Panc1 (cell line): ENCODE results near the gene GALNT9. TPM values are rescaled to one million over a fixed set of nuclear protein-coding genes. Genes with fewer than 3 reads are reported as not detected.

Experiments
- ATAC-seq: fragments of 200-7000 bp; cut with Tn5 transposase; 2 replicates; pipeline ENCODE4 v1.9.1; 2020; ENCODE audit warnings: mild to moderate bottlenecking, moderate library complexity
- BruUV-seq: library from RNA; stranded (reverse); fragments of 400-500 nt; replicated peaks from 2 replicates; lab custom pipeline; 2021; lab: Mats Ljungman, UMichigan
- CTCF ChIA-PET: fragments of 300-600 bp; sonication (Branson Sonifier 250); formaldehyde crosslinking; loops from one replicate; lab custom pipeline; 2022; ENCODE audit warnings: antibody characterized with exemption; lab: Charles Lee
- POLR2A ChIA-PET: fragments of 300-600 bp; sonication (Branson Sonifier 250); formaldehyde crosslinking; loops from one replicate; lab custom pipeline; 2022; ENCODE audit warnings: antibody characterized with exemption; lab: Charles Lee
- DNase-seq: peaks from one replicate; pipeline ENCODE4 v3.0.0-alpha.2; 2010; ENCODE audit warnings: low read depth, low spot score
- H3K27ac ChIP-seq: 2 replicates; pipeline ENCODE4 v1.5.1; 2011; ENCODE audit warnings: mild to moderate bottlenecking, low read length, inconsistent platforms
- H3K27me3 ChIP-seq: fragments of 200-500 bp; sonication (Bioruptor generic); 2 replicates; pipeline ENCODE4 v1.6.0; 2014; ENCODE audit warnings: low read length, inconsistent platforms; ENCODE audit not compliant: control insufficient read depth, insufficient read depth
- H3K36me3 ChIP-seq: fragments of 200-500 bp; sonication (Bioruptor generic); 2 replicates; pipeline ENCODE4 v1.5.1; 2014; ENCODE audit warnings: inconsistent platforms, mild to moderate bottlenecking, low read length, moderate library complexity; ENCODE audit not compliant: control insufficient read depth, insufficient read depth
- H3K4me1 ChIP-seq: 2 replicates; pipeline ENCODE4 v1.5.1; 2011; ENCODE audit warnings: inconsistent platforms, mild to moderate bottlenecking, low read length, moderate library complexity; ENCODE audit not compliant: control insufficient read depth, insufficient read depth
- H3K4me3 ChIP-seq, 2 experiments: 2 replicates each; pipeline ENCODE4 v1.5.1; 2011 to 2012; ENCODE audit warnings: low read depth in 2 of 2, low read length in 2 of 2, mild to moderate bottlenecking in 2 of 2, inconsistent platforms in 1 of 2, moderate library complexity in 1 of 2
- H3K9me3 ChIP-seq: fragments of 200-500 bp; sonication (Bioruptor generic); 2 replicates; pipeline ENCODE4 v1.5.1; 2014; ENCODE audit warnings: low read depth, mild to moderate bottlenecking, inconsistent platforms, low read length, moderate library complexity; ENCODE audit not compliant: control insufficient read depth, insufficient read depth
- POLR2AphosphoS5 ChIP-seq: IDR thresholded peaks from 2 replicates; pipeline ENCODE4 v1.6.1; 2012; ENCODE audit warnings: mild to moderate bottlenecking, low read depth, low read length, moderate library complexity
- REST ChIP-seq, 2 experiments: IDR thresholded peaks; 2 replicates each; pipeline ENCODE4 v1.6.1; 2011 to 2012; ENCODE audit warnings: low read depth in 2 of 2, control low read depth in 1 of 2, low read length in 1 of 2, mild to moderate bottlenecking in 1 of 2, moderate library complexity in 1 of 2; ENCODE audit not compliant: insufficient read depth in 1 of 2
- SIN3A ChIP-seq: IDR thresholded peaks from 2 replicates; pipeline ENCODE4 v1.6.1; 2012; ENCODE audit warnings: low read depth, mild to moderate bottlenecking, low read length, moderate library complexity, borderline replicate concordance; ENCODE audit not compliant: insufficient read depth
- TCF7L2 ChIP-seq: IDR thresholded peaks from 2 replicates; pipeline ENCODE4 v1.6.1; 2011; ENCODE audit warnings: mild to moderate bottlenecking, low read depth, low read length, inconsistent platforms
- in situ Hi-C: cut with HindIII; loops from 2 replicates; pipeline ENCODE4 v1.10.0; 2016; ENCODE audit warnings: low sequenced_read_pairs, low pct_unique_long_range_greater_than_20kb
- intact Hi-C: fragments of 100-400 bp; cut with micrococcal nuclease; formaldehyde crosslinking; loops from one replicate; pipeline ENCODE4 v1.10.0; 2022; ENCODE audit not compliant: unreplicated experiment
- total RNA-seq: library from RNA; stranded (reverse); gene quantifications from one replicate; pipeline ENCODE4 v1.2.1, GENCODE V29; 2021; ENCODE audit not compliant: unreplicated experiment
- TF ChIP-seq, protein P1 (sequence below): fragments of 450-650 bp; IDR thresholded peaks from 2 replicates; pipeline ENCODE4 v1.5.1; 2017; ENCODE audit warnings: mild to moderate bottlenecking

Gene GALNT9
- total RNA-seq, 1 experiment from 2014 or later, result 0.33 TPM

GRCh38 chr12:132314035-132314434, 15.4 kb downstream of the GALNT9 start:
- Histone ChIP-seq H3K4me3 (no peak overlapping the region), H3K9me3 (no peaks in the 10 kb centered on the region), H3K36me3 (no peaks in the 10 kb centered on the region), H3K27me3 (no peaks in the 10 kb centered on the region), H3K4me1 (no peaks in the 10 kb centered on the region), H3K27ac (no peak overlapping the region)
- DNase-seq, result no peak
- ATAC-seq, result no peak
- ChIA-PET POLR2A (no interaction called here), CTCF (no interaction called here)
- intact Hi-C loops, result no loop called here
- no TSS peak for BruUV-seq
- TF ChIP-seq TCF7L2, result no peak
- TF ChIP-seq REST (IDR thresholded peaks at IDR 0.05; ENCODE audit: insufficient read depth in 1 of 2, low read depth in 2 of 2, low read length in 1 of 2), result no peak
- TF ChIP-seq, protein P1, sequence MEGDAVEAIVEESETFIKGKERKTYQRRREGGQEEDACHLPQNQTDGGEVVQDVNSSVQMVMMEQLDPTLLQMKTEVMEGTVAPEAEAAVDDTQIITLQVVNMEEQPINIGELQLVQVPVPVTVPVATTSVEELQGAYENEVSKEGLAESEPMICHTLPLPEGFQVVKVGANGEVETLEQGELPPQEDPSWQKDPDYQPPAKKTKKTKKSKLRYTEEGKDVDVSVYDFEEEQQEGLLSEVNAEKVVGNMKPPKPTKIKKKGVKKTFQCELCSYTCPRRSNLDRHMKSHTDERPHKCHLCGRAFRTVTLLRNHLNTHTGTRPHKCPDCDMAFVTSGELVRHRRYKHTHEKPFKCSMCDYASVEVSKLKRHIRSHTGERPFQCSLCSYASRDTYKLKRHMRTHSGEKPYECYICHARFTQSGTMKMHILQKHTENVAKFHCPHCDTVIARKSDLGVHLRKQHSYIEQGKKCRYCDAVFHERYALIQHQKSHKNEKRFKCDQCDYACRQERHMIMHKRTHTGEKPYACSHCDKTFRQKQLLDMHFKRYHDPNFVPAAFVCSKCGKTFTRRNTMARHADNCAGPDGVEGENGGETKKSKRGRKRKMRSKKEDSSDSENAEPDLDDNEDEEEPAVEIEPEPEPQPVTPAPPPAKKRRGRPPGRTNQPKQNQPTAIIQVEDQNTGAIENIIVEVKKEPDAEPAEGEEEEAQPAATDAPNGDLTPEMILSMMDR, result no peak
- no peak for TF ChIP-seq SIN3A
- TF ChIP-seq POLR2AphosphoS5, result no peak
- in situ Hi-C loops, result no loop called here

DNA sequence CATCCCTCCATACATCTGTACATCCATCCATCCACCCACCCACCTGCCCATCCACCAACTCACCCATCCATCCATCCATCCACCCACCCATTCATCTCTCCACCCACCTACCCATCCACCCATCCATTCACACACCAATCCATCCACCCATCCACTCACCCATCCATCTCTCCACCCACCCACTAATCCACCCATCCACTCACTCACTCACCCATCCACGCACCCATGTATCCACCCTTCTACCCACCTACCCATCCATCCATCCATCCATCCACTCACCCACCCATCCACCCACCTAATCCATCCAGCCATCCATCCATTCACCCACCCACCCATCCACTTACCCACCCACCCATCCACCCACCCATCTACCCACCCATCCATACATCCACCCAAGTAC, 16.2 kb downstream of the GALNT9 start:
- in situ Hi-C loops (no loop called here), intact Hi-C loops (no loop called here)
- Histone ChIP-seq H3K27ac (no peak overlapping the region), H3K4me3 (no peak overlapping the region), H3K9me3 (no peaks in the 10 kb centered on the region), H3K4me1 (no peaks in the 10 kb centered on the region), H3K27me3 (no peaks in the 10 kb centered on the region), H3K36me3 (no peaks in the 10 kb centered on the region)
- BruUV-seq, result no TSS peak
- TF ChIP-seq SIN3A, result no peak
- TF ChIP-seq TCF7L2, result no peak
- no peak for TF ChIP-seq POLR2AphosphoS5
- no peak for TF ChIP-seq REST (IDR thresholded peaks at IDR 0.05; ENCODE audit: insufficient read depth in 1 of 2, low read depth in 2 of 2, low read length in 1 of 2)
- TF ChIP-seq, protein P1, result no peak
- ChIA-PET POLR2A (no interaction called here), CTCF (no interaction called here)
- ATAC-seq (no peak), DNase-seq (no peak)
